ENCODE measurements around the gene RUFY1.

RUFY1 gene

GRCh38 chr5:179585941-179586401, 35.6 kb downstream of the RUFY1 start:
- no CpG with 5 or more reads among the region's 9 CpGs for WGBS (ENCODE audit: extremely low coverage, insufficient coverage, low lambda C conversion rate)
- no peak overlapping the region for H3K27ac ChIP-seq (ENCODE audit: low read depth, low read length)
- no peak for DNase-seq

GRCh38 chr5:179588166-179588565, 37.8 kb downstream of the RUFY1 start:
- Histone ChIP-seq H2BK120ac (ENCODE audit: low read depth, low read length) (no peak overlapping the region), H2BK5ac (ENCODE audit: low read length) (no peak overlapping the region), H4K8ac (ENCODE audit: low read depth, low read length) (no peak overlapping the region), H3K79me1 (ENCODE audit: low read length) (no peaks in the 10 kb centered on the region), H3K27me3 (ENCODE audit: insufficient read depth, low read length, poor library complexity) (no peaks in the 10 kb centered on the region), H3K56ac (ENCODE audit: low read length) (no peak overlapping the region), H3K79me2 (ENCODE audit: control insufficient read depth, insufficient read depth, low read length) (no peaks in the 10 kb centered on the region), H3K23ac (ENCODE audit: low read length) (no peak overlapping the region), H3K36me3 (ENCODE audit: control insufficient read depth, insufficient read depth, low read length) (peaks cover 15% of the 10 kb centered on the region), H2BK15ac (replicated peaks; ENCODE audit: low read depth) (no peak overlapping the region), H3K4me3 (ENCODE audit: low read length) (no peak overlapping the region), H2AK5ac (ENCODE audit: low read length) (no peak overlapping the region), H3K9ac (ENCODE audit: low read length) (no peak overlapping the region), H3K18ac (ENCODE audit: low read length) (no peak overlapping the region), H3K4me2 (ENCODE audit: low read length) (no peak overlapping the region), H4K5ac (ENCODE audit: low read length) (no peak overlapping the region), H3K27ac (ENCODE audit: low read depth, low read length) (no peak overlapping the region), H3K4ac (ENCODE audit: low read depth, low read length) (no peak overlapping the region), H3K4me1 (ENCODE audit: control insufficient read depth, low read depth, low read length) (no peaks in the 10 kb centered on the region)
- no peak for DNase-seq
- no CpG with 5 or more reads among the region's 3 CpGs for WGBS (ENCODE audit: extremely low coverage, insufficient coverage, low lambda C conversion rate)

More at GRCh38 chr5:179585941-179586401, 35.6 kb downstream of the RUFY1 start:
- Histone ChIP-seq H3K79me2 (ENCODE audit: control insufficient read depth, insufficient read depth, low read length) (no peaks in the 10 kb centered on the region), H3K4me2 (ENCODE audit: low read length) (no peak overlapping the region), H2BK5ac (ENCODE audit: low read length) (no peak overlapping the region), H3K56ac (ENCODE audit: low read length) (no peak overlapping the region), H3K23ac (ENCODE audit: low read length) (no peak overlapping the region), H3K4me1 (ENCODE audit: control insufficient read depth, low read depth, low read length) (no peaks in the 10 kb centered on the region), H3K27me3 (ENCODE audit: insufficient read depth, low read length, poor library complexity) (no peaks in the 10 kb centered on the region), H2BK120ac (ENCODE audit: low read depth, low read length) (no peak overlapping the region), H3K4me3 (ENCODE audit: low read length) (no peak overlapping the region), H3K9ac (ENCODE audit: low read length) (no peak overlapping the region), H2AK5ac (ENCODE audit: low read length) (no peak overlapping the region), H3K4ac (ENCODE audit: low read depth, low read length) (no peak overlapping the region), H4K8ac (ENCODE audit: low read depth, low read length) (no peak overlapping the region), H2BK15ac (replicated peaks; ENCODE audit: low read depth) (no peak overlapping the region), H3K18ac (ENCODE audit: low read length) (no peak overlapping the region), H4K5ac (ENCODE audit: low read length) (no peak overlapping the region), H3K36me3 (ENCODE audit: control insufficient read depth, insufficient read depth, low read length) (peaks cover 11% of the 10 kb centered on the region), H3K79me1 (ENCODE audit: low read length) (no peaks in the 10 kb centered on the region)

DNA sequence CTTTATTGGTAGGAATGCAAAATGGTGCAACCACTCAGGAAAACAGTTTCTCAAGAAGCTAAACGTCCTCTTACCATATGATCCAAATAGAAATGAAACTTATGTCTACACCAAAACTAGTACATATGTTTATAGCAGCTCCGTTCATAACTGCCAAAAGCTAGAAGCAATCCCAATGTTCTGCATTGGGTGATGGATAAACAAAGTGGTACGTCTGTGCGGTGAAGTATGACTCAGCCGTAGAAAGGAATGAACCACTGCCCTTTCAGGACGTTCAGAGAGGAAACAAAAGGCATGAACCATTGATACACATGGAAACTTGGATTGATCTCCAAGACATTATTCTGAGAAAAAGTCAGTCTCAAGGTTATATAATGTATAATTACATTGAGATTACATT, 45.6 kb downstream of the RUFY1 start:
- no peaks in the 10 kb centered on the region for H3K4me1 ChIP-seq (ENCODE audit: control insufficient read depth, low read depth, low read length)
- peaks cover 2% of the 10 kb centered on the region for H3K27me3 ChIP-seq (ENCODE audit: insufficient read depth, low read length, poor library complexity)
- no CpG with 5 or more reads among the region's 6 CpGs for WGBS (ENCODE audit: extremely low coverage, insufficient coverage, low lambda C conversion rate)
- no peak overlapping the region for H3K4me2 ChIP-seq (ENCODE audit: low read length)
- no peaks in the 10 kb centered on the region for H3K79me1 ChIP-seq (ENCODE audit: low read length)
- no peak overlapping the region for H2BK15ac ChIP-seq (replicated peaks; ENCODE audit: low read depth)
- H3K27ac ChIP-seq (ENCODE audit: low read depth, low read length) = no peak overlapping the region
- H3K4ac ChIP-seq (ENCODE audit: low read depth, low read length) = no peak overlapping the region
- no peak overlapping the region for H3K56ac ChIP-seq (ENCODE audit: low read length)
- H2BK120ac ChIP-seq (ENCODE audit: low read depth, low read length) = no peak overlapping the region
- H3K9ac ChIP-seq (ENCODE audit: low read length) = no peak overlapping the region
- no peak overlapping the region for H3K18ac ChIP-seq (ENCODE audit: low read length)
- peaks cover 18% of the 10 kb centered on the region for H3K36me3 ChIP-seq (ENCODE audit: control insufficient read depth, insufficient read depth, low read length)
- DNase-seq = no peak
- no peak overlapping the region for H4K5ac ChIP-seq (ENCODE audit: low read length)
- H3K4me3 ChIP-seq (ENCODE audit: low read length) = no peak overlapping the region
- H3K23ac ChIP-seq (ENCODE audit: low read length) = no peak overlapping the region
- H2BK5ac ChIP-seq (ENCODE audit: low read length) = no peak overlapping the region
- H4K8ac ChIP-seq (ENCODE audit: low read depth, low read length) = no peak overlapping the region
- H3K79me2 ChIP-seq (ENCODE audit: control insufficient read depth, insufficient read depth, low read length) = no peaks in the 10 kb centered on the region
- H2AK5ac ChIP-seq (ENCODE audit: low read length) = no peak overlapping the region

GRCh38 chr5:179596421-179596820, 46.1 kb downstream of the RUFY1 start:
- Histone ChIP-seq H3K18ac (ENCODE audit: low read length) (no peak overlapping the region), H3K27ac (ENCODE audit: low read depth, low read length) (no peak overlapping the region), H4K8ac (ENCODE audit: low read depth, low read length) (no peak overlapping the region), H3K23ac (ENCODE audit: low read length) (no peak overlapping the region), H3K4me3 (ENCODE audit: low read length) (no peak overlapping the region), H2AK5ac (ENCODE audit: low read length) (no peak overlapping the region), H3K9ac (ENCODE audit: low read length) (no peak overlapping the region), H2BK15ac (replicated peaks; ENCODE audit: low read depth) (no peak overlapping the region), H3K4me1 (ENCODE audit: control insufficient read depth, low read depth, low read length) (no peaks in the 10 kb centered on the region), H3K36me3 (ENCODE audit: control insufficient read depth, insufficient read depth, low read length) (peaks cover 18% of the 10 kb centered on the region), H3K4me2 (ENCODE audit: low read length) (no peak overlapping the region), H3K79me2 (ENCODE audit: control insufficient read depth, insufficient read depth, low read length) (no peaks in the 10 kb centered on the region), H3K27me3 (ENCODE audit: insufficient read depth, low read length, poor library complexity) (peaks cover 2% of the 10 kb centered on the region), H2BK120ac (ENCODE audit: low read depth, low read length) (no peak overlapping the region), H2BK5ac (ENCODE audit: low read length) (no peak overlapping the region), H4K5ac (ENCODE audit: low read length) (no peak overlapping the region), H3K79me1 (ENCODE audit: low read length) (no peaks in the 10 kb centered on the region), H3K56ac (ENCODE audit: low read length) (no peak overlapping the region), H3K4ac (ENCODE audit: low read depth, low read length) (no peak overlapping the region)
- DNase-seq = no peak
- WGBS (ENCODE audit: extremely low coverage, insufficient coverage, low lambda C conversion rate) = no CpG with 5 or more reads among the region's 13 CpGs

- no peak overlapping the region for H3K56ac ChIP-seq (ENCODE audit: low read length)
- no peak overlapping the region for H3K4ac ChIP-seq (ENCODE audit: low read depth, low read length)
- H3K79me1 ChIP-seq (ENCODE audit: low read length) = no peaks in the 10 kb centered on the region
- H2AK5ac ChIP-seq (ENCODE audit: low read length) = no peak overlapping the region
- no peak overlapping the region for H4K5ac ChIP-seq (ENCODE audit: low read length)
- no peak overlapping the region for H2BK15ac ChIP-seq (replicated peaks; ENCODE audit: low read depth)
- no peak overlapping the region for H2BK5ac ChIP-seq (ENCODE audit: low read length)
- no peak overlapping the region for H4K8ac ChIP-seq (ENCODE audit: low read depth, low read length)
- H3K18ac ChIP-seq (ENCODE audit: low read length) = no peak overlapping the region
- no peak overlapping the region for H3K27ac ChIP-seq (ENCODE audit: low read depth, low read length)
- no peaks in the 10 kb centered on the region for H3K4me1 ChIP-seq (ENCODE audit: control insufficient read depth, low read depth, low read length)
- H3K9ac ChIP-seq (ENCODE audit: low read length) = no peak overlapping the region
- H3K36me3 ChIP-seq (ENCODE audit: control insufficient read depth, insufficient read depth, low read length) = peaks cover 14% of the 10 kb centered on the region
- H3K23ac ChIP-seq (ENCODE audit: low read length) = no peak overlapping the region
- H3K79me2 ChIP-seq (ENCODE audit: control insufficient read depth, insufficient read depth, low read length) = no peaks in the 10 kb centered on the region
- H3K4me2 ChIP-seq (ENCODE audit: low read length) = no peak overlapping the region
- no peak for DNase-seq
- no peak overlapping the region for H3K4me3 ChIP-seq (ENCODE audit: low read length)
- H3K27me3 ChIP-seq (ENCODE audit: insufficient read depth, low read length, poor library complexity) = peaks cover 2% of the 10 kb centered on the region
- WGBS (ENCODE audit: extremely low coverage, insufficient coverage, low lambda C conversion rate) = no CpG with 5 or more reads among the region's 9 CpGs
- no peak overlapping the region for H2BK120ac ChIP-seq (ENCODE audit: low read depth, low read length)
Observed at GRCh38 chr5:179599100-179599499, 48.7 kb downstream of the RUFY1 start.

GRCh38 chr5:179599566-179599965, 49.2 kb downstream of the RUFY1 start:
- DNase-seq = no peak
- no peaks in the 10 kb centered on the region for H3K79me2 ChIP-seq (ENCODE audit: control insufficient read depth, insufficient read depth, low read length)
- no peak overlapping the region for H3K56ac ChIP-seq (ENCODE audit: low read length)
- no peak overlapping the region for H4K8ac ChIP-seq (ENCODE audit: low read depth, low read length)
- peaks cover 14% of the 10 kb centered on the region for H3K36me3 ChIP-seq (ENCODE audit: control insufficient read depth, insufficient read depth, low read length)
- no peak overlapping the region for H3K23ac ChIP-seq (ENCODE audit: low read length)
- no peak overlapping the region for H2BK15ac ChIP-seq (replicated peaks; ENCODE audit: low read depth)
- no peaks in the 10 kb centered on the region for H3K79me1 ChIP-seq (ENCODE audit: low read length)
- H3K9ac ChIP-seq (ENCODE audit: low read length) = no peak overlapping the region
- no CpG with 5 or more reads among the region's 16 CpGs for WGBS (ENCODE audit: extremely low coverage, insufficient coverage, low lambda C conversion rate)
- H2BK120ac ChIP-seq (ENCODE audit: low read depth, low read length) = no peak overlapping the region
- H2BK5ac ChIP-seq (ENCODE audit: low read length) = no peak overlapping the region
- H4K5ac ChIP-seq (ENCODE audit: low read length) = no peak overlapping the region
- no peak overlapping the region for H3K4me2 ChIP-seq (ENCODE audit: low read length)
- H3K27ac ChIP-seq (ENCODE audit: low read depth, low read length) = no peak overlapping the region
- peaks cover 2% of the 10 kb centered on the region for H3K27me3 ChIP-seq (ENCODE audit: insufficient read depth, low read length, poor library complexity)
- no peak overlapping the region for H3K4ac ChIP-seq (ENCODE audit: low read depth, low read length)
- H3K4me1 ChIP-seq (ENCODE audit: control insufficient read depth, low read depth, low read length) = no peaks in the 10 kb centered on the region
- H3K4me3 ChIP-seq (ENCODE audit: low read length) = no peak overlapping the region
- H3K18ac ChIP-seq (ENCODE audit: low read length) = no peak overlapping the region
- no peak overlapping the region for H2AK5ac ChIP-seq (ENCODE audit: low read length)

Measured in mesendoderm (in vitro differentiated cells).